ENCODE data around the gene PDX1.

The PDX1 gene

DNA sequence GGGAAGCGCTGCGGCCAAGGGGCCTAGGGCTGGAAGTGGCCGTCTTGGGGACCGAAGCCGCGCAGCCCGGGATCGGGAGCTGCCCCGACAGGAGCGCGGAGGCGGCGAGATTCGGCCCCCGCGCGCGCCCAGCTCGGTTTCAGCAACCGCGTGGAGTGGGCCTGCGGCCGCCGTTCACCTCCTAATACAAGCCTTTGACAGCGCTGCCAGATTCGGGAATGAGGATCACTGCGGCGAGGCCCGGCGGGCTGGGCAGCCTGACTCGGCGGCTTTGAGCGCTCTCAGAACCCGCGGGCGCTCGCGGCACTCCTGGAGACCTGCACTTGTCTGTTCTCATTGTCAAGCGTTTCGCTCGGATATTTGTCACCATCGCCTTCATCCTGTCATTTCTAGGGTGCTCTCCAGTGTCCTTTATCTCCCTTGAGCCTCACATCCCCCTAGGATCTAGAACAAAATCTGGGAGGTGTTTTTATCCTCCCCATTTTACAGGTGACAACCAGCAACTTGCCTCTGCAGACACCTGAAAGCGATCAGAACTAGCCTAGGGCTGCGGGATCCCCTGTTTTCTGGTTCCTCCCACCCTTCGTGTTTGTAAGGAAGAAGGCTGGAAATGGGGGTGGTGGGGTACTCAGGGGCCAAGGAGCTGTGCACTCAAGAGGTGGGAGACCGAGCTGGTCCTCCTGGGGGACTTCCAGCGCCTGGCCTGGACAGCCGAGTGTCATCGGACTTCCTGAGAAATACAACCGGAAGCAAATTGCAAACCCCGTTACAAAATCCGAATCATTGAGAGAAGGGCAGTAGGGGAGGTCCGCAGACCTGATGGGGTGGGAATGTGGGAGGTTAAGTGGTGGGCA, 50.8 kb downstream of the PDX1 start:
- DNase-seq (ENCODE audit: low spot score): no peak

DNA sequence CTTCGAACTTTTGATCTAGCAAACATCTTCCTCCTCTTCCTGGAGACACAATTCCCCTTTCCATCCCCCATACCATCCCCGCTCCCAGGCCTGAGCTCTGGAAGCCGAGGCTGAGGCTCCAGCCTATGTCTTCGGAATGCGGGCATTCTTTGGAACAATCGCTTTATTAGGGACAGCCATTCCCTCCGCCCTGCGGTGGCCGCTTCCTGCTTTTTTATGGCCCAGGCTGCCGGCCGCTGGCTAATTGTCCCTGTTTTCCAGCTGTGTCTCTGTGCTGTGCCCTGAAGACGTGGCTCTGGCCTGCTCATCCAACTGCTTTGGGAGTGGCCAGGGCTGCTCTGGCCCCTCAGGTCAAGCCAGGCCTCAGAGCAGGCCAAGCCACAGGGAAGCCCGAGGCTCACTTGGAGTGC, 51.4 kb downstream of the PDX1 start:
- DNase-seq (ENCODE audit: low spot score): no peak

DNA sequence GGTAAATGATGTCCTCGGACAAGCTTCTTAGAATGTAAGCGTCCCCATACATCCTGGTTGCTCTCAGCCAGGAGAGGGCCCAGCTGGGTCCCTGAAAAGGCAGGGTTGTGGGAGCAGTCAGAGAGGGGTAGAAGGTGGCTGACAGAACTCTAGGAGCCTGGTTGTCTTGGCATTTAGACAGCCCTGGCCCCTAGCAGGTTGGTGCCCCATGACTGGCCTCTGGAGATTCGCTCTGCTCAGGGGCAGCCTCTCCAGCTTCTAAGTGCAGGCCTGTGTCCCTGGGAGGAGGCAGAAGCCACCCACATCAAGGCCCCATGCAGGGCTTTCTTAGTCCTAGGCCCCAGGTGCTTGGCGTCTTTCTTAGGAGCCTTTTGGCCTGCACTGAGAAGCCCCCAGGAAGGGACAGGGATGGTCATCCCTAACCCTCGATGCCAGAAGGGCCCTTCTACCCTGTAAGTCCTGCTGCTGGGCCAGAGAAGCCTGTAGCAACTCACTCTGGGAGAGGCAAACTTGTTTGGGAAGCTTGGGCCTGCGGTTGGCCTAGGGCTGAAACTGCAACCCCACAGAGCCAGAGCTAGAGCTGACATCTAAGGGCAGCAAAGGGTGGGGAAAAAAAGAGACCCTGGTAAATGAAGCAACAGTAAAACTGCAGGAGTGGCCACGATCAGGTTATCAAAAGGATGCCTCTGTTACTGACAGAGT, 52.1 kb downstream of the PDX1 start:
- no peak for DNase-seq (ENCODE audit: low spot score)

DNA sequence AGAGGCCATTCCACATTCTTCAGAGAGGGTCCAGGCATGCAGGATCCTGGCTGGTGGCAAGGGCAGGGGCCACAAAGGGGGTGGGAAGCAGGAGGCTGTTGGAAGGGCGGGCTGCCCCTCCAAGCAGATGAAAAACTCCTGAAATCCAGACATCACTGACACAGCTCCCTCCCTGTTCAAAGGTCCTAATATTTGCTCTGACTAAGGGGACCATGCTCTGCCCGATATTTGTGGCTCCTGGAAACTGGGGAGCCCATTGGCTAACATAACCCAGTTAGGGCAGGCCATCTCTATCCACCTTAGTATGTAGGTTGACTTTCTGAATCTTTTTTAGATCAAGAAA, 52.6 kb downstream of the PDX1 start:
- DNase-seq (ENCODE audit: low spot score): no peak

DNA sequence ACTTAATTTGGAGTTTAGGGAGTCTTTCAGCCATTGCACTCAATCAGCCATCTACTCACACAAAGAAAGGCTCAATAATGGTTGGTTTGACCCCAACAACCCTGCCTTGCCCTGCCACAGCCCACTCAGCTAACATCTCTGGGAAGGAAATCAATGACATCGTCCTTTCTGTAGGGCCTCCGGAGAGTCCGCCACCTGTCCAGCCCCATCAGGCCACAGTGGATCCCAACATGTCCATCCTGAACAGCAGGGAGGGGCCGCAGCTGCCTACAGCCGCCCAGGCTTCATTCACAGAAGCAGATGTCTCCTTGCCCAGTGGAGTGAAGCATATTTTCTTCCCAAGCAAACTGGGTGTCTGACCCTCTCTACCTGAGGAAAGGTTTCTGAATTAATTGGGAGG, 53.5 kb downstream of the PDX1 start:
- DNase-seq (ENCODE audit: low spot score): no peak

DNA sequence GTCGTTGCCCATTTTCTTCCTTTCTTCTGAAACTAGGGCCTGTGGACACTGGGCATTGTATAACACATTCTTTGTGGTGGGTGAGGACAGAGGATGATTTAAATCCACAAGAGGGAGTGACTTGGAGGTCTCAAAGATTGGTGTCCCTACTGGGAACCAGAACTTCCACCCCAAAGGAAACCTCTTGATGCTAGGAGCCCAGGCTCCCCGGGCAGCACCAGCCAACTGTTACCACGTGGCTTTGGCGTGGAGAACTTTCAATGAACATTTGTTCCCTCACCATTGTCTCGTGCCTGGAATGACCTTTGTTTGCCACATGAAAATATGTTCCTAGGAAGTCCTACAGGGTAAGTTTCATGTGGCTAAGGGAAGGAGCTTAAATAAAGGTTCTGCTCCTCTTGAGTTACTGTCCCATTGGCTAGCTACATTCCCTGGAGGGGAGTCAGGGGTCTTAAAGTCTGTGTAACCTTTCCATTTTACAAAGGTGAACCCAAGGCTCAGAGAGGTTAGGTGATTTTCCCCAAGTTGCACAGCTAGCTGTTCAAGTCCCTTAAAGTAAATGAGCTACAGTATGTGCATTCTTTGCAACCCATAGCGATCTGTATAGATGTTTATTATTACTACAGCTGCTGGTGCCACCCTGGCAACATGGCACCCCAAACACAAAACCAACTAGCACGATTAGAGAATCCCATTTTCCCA, 54.3 kb downstream of the PDX1 start:
- no peak for DNase-seq (ENCODE audit: low spot score)
